Suprapubic skin (tissue), 4 donors: Measurements from ENCODE around the gene LDHAL6A. TPM values are rescaled to one million over a fixed set of nuclear protein-coding genes. Genes with fewer than 3 reads are reported as not detected.

ENCODE experiments used
- DNase-seq, 2 donors: peaks; one replicate each; pipeline ENCODE4 v3.0.0-alpha.2; 2019; ENCODE audit warnings: low spot score in 2 of 2
- H3K27ac ChIP-seq: fragments of 200-600 bp; sonication (generic); one replicate; pipeline ENCODE4 v1.5.1; 2019
- H3K27me3 ChIP-seq: fragments of 200-600 bp; sonication (generic); one replicate; pipeline ENCODE4 v1.5.1; 2019
- H3K36me3 ChIP-seq: fragments of 200-600 bp; sonication (generic); one replicate; pipeline ENCODE4 v1.5.1; 2019
- H3K4me1 ChIP-seq: fragments of 200-600 bp; sonication (generic); one replicate; pipeline ENCODE4 v1.5.1; 2019
- H3K4me3 ChIP-seq: fragments of 200-600 bp; sonication (generic); one replicate; pipeline ENCODE4 v1.5.1; 2019; ENCODE audit warnings: mild to moderate bottlenecking
- H3K9me3 ChIP-seq: fragments of 200-600 bp; sonication (generic); one replicate; pipeline ENCODE4 v1.5.1; 2019
- CTCF ChIP-seq, 2 donors: fragments of 200-600 bp in 1 of 2; fragments of 450-650 bp in 1 of 2; sonication (generic) in 1 of 2; IDR thresholded peaks; one replicate each; pipeline ENCODE4 v1.5.1; 2016 to 2019; ENCODE audit warnings: antibody characterized with exemption in 2 of 2, mild to moderate bottlenecking in 1 of 2, moderate library complexity in 1 of 2
- EP300 ChIP-seq: sonication (generic); formaldehyde crosslinking; IDR thresholded peaks from one replicate; pipeline ENCODE4 v1.6.1; 2017; ENCODE audit warnings: antibody characterized with exemption
- POLR2A ChIP-seq, 2 donors: fragments of 450-650 bp; IDR thresholded peaks; one replicate each; pipeline ENCODE4 v1.6.1; 2017; ENCODE audit warnings: antibody characterized with exemption in 2 of 2, mild to moderate bottlenecking in 2 of 2, moderate library complexity in 2 of 2
- POLR2AphosphoS5 ChIP-seq, 3 donors: sonication (generic); formaldehyde crosslinking; IDR thresholded peaks; one replicate each; pipeline ENCODE4 v1.6.1; 2017; ENCODE audit warnings: antibody characterized with exemption in 3 of 3
- WGBS: methylation state at CpG from one replicate; pipeline ENCODE4 v1.1.5; 2018; 5-methylcytosine and 5-hydroxymethylcytosine counted together
- total RNA-seq, 4 donors: library from RNA; depleted of rRNA; stranded (reverse); fragments of >200 nt; gene quantifications; one replicate each; pipeline ENCODE4 v1.1.0, GENCODE V29; 2016

LDHAL6A gene
- total RNA-seq, 4 donors from 2014 or later = not detected

DNA sequence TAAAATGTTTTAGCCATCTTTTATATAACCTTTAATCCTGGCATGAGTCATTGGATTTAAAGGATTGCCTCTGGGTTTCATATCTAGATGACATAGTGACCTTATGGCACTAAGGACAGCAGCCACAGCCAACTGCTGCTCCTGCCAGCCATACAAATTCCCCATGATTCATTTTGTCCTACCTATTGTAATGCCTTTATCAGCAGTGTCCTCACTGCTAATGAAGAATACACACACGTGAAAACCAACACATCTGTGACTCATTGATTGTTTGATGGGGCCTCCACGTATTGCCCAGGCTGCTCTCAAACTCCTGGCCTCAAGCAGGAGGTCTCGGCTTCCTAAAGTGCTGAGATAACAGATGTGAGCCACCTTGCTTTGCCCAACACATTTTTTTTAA is 1.8 kb downstream of the LDHAL6A start:
- no peaks in the 10 kb centered on the region for H3K4me1 ChIP-seq
- H3K9me3 ChIP-seq = no peaks in the 10 kb centered on the region
- 45% methylated on average over 3 of the region's 3 CpGs for WGBS
- no peak overlapping the region for H3K27ac ChIP-seq
- H3K36me3 ChIP-seq = no peaks in the 10 kb centered on the region
- no peak overlapping the region for H3K4me3 ChIP-seq
- peaks cover 3% of the 10 kb centered on the region for H3K27me3 ChIP-seq
- DNase-seq = no peak
- TF ChIP-seq POLR2A (IDR thresholded peaks at IDR 0.05) (no peak), EP300 (no peak), POLR2AphosphoS5 (IDR thresholded peaks at IDR 0.05) (no peak)

- Histone ChIP-seq H3K27me3 (peaks cover 3% of the 10 kb centered on the region), H3K4me3 (no peak overlapping the region), H3K27ac (no peak overlapping the region), H3K4me1 (no peaks in the 10 kb centered on the region), H3K9me3 (no peaks in the 10 kb centered on the region), H3K36me3 (no peaks in the 10 kb centered on the region)
- 94% methylated on average over 4 of the region's 4 CpGs for WGBS
- DNase-seq = no peak
- TF ChIP-seq CTCF (IDR thresholded peaks at IDR 0.05) (no peak), POLR2A (IDR thresholded peaks at IDR 0.05) (no peak), POLR2AphosphoS5 (IDR thresholded peaks at IDR 0.05) (no peak), EP300 (no peak)
Observed at GRCh38 chr11:18459634-18460033, 4.0 kb downstream of the LDHAL6A start.

DNA sequence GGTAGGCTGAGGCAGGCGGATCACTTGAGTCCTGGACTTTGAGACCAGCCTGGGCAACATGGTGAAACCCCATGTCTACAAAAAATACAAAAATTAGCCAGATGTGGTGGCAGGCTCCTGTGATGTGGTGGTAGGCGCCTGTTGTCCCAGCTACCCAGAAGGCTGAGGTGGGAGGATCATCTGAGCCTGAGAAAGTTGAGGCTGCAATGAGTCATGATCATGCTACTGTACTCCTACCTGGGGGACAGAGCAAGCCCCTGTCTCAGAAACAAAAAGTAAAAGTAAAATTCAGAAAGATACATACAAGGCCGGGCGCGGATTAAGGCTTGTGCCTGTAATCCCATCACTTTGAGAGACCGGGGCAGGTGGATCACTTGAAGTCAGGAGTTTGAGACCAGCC is 6.3 kb downstream of the LDHAL6A start:
- no peaks in the 10 kb centered on the region for H3K27me3 ChIP-seq
- no peak overlapping the region for H3K27ac ChIP-seq
- TF ChIP-seq POLR2AphosphoS5 (IDR thresholded peaks at IDR 0.05) = no peak
- TF ChIP-seq POLR2A (IDR thresholded peaks at IDR 0.05) = no peak
- TF ChIP-seq CTCF (IDR thresholded peaks at IDR 0.05) = no peak
- TF ChIP-seq EP300 = no peak
- no peak for DNase-seq
- H3K36me3 ChIP-seq = no peaks in the 10 kb centered on the region
- H3K4me1 ChIP-seq = no peaks in the 10 kb centered on the region
- H3K4me3 ChIP-seq = no peak overlapping the region
- H3K9me3 ChIP-seq = no peaks in the 10 kb centered on the region
- WGBS = 98% methylated on average over 6 of the region's 6 CpGs

- no peak overlapping the region for H3K27ac ChIP-seq
- TF ChIP-seq POLR2AphosphoS5 (IDR thresholded peaks at IDR 0.05) = no peak
- no peak for TF ChIP-seq CTCF (IDR thresholded peaks at IDR 0.05)
- no peak for TF ChIP-seq EP300
- TF ChIP-seq POLR2A (IDR thresholded peaks at IDR 0.05) = no peak
- DNase-seq = no peak
- WGBS = 68% methylated on average over 1 of the region's 1 CpG
- H3K4me1 ChIP-seq = no peaks in the 10 kb centered on the region
- no peaks in the 10 kb centered on the region for H3K27me3 ChIP-seq
- no peaks in the 10 kb centered on the region for H3K9me3 ChIP-seq
- no peak overlapping the region for H3K4me3 ChIP-seq
- H3K36me3 ChIP-seq = no peaks in the 10 kb centered on the region
Observed at GRCh38 chr11:18463439-18463838, 7.8 kb downstream of the LDHAL6A start.

DNA sequence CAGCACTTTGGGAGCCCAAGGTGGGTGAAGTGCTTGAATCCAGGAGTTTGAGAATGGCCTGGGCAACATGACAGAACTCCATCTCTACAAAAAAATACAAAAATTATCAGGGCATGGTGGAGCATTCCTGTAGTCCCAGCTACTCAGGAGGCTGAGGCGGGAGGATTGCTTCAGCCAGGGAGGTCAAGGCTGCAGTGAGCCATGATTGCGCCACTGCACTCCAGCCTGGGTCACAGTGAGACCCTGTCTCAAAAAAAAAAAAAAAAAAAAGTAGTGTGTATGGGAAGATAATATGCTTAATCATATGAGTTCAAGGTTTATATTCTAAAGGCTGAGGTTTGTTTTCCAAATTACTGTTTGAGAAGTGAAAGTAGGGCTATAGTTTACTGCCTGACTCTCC is 10.7 kb downstream of the LDHAL6A start:
- no peak overlapping the region for H3K4me3 ChIP-seq
- no peaks in the 10 kb centered on the region for H3K9me3 ChIP-seq
- no peaks in the 10 kb centered on the region for H3K27me3 ChIP-seq
- TF ChIP-seq POLR2A (IDR thresholded peaks at IDR 0.05) = no peak
- no peak for TF ChIP-seq EP300
- no peak for TF ChIP-seq CTCF (IDR thresholded peaks at IDR 0.05)
- no peak for TF ChIP-seq POLR2AphosphoS5 (IDR thresholded peaks at IDR 0.05)
- no peaks in the 10 kb centered on the region for H3K4me1 ChIP-seq
- WGBS = 91% methylated on average over 2 of the region's 2 CpGs
- no peak overlapping the region for H3K27ac ChIP-seq
- DNase-seq = no peak
- H3K36me3 ChIP-seq = no peaks in the 10 kb centered on the region

DNA sequence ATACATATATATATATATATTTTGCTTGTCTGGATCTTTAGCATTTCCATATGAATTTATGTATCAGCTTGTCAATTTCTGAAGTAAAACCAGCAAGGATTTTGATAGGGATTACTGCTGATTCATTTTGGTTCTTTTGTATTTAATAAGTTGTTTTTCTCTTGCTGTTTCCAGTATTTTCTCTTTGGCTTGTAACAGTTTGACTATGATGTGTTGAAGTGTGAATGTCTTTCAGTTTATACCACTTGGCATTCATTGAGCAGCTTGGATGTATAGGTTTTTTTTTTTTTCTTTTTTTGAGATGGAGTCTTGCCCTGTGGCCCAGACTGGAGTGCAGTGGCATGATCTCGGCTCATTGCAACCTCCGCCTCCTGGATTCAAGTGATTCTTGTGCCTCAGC is 12.4 kb downstream of the LDHAL6A start:
- Histone ChIP-seq H3K27ac (no peak overlapping the region), H3K36me3 (no peaks in the 10 kb centered on the region), H3K27me3 (no peaks in the 10 kb centered on the region), H3K4me1 (no peaks in the 10 kb centered on the region), H3K9me3 (no peaks in the 10 kb centered on the region), H3K4me3 (no peak overlapping the region)
- 97% methylated on average over 2 of the region's 2 CpGs for WGBS
- no peak for DNase-seq
- TF ChIP-seq EP300 (no peak), POLR2A (IDR thresholded peaks at IDR 0.05) (no peak), POLR2AphosphoS5 (IDR thresholded peaks at IDR 0.05) (no peak), CTCF (IDR thresholded peaks at IDR 0.05) (no peak)
